Endothelial cell of coronary artery (primary cell): ENCODE data around the gene DNAH12. TPM values are rescaled to one million over a fixed set of nuclear protein-coding genes. Genes with fewer than 3 reads are reported as not detected.

Experiments
- total RNA-seq: library from RNA; depleted of rRNA; stranded (reverse); fragments of >200 nt; gene quantifications from 2 replicates; pipeline ENCODE4 v1.2.3, GENCODE V29; 2014

Gene DNAH12
- under 0.01 and 0.09 TPM in 2 replicates for total RNA-seq

GRCh38 chr3:57544181-57545125 lies at the start of gene DNAH12:
TSS of gene DNAH12 (minus strand) at chr3:57544344. CDS start at chr3:57542870, 1,474 bp downstream.

GRCh38 chr3:57555738-57556458 lies 11.8 kb upstream of the DNAH12 start, which contains the start of gene PDE12:
TSS of gene PDE12 (plus strand) at chr3:57556274. CDS start at chr3:57556380, 106 bp downstream.

GRCh38 chr3:57292159-57292896 lies 251.8 kb downstream of the DNAH12 start, which contains the start of gene ASB14:
TSS of gene ASB14 (minus strand) at chr3:57292685. CDS start at chr3:57292033, 652 bp downstream.

Other genes with a start within 250 kb of the DNAH12 start
- 13.8 and 17.4 TPM in 2 replicates for gene PDE12, start 11.9 kb upstream of the DNAH12 start, total RNA-seq
- 147 and 163 TPM in 2 replicates for gene ARF4, start 53.0 kb upstream of the DNAH12 start, total RNA-seq
- 15.5 and 16.0 TPM in 2 replicates for gene DENND6A, start 148.7 kb upstream of the DNAH12 start, total RNA-seq
- 31.3 and 42.8 TPM in 2 replicates for gene SLMAP, start 212.0 kb upstream of the DNAH12 start, total RNA-seq